Left lobe of liver (tissue), 2 donors: ENCODE data around the gene STAG1. TPM values are rescaled to one million over a fixed set of nuclear protein-coding genes. Genes with fewer than 3 reads are reported as not detected.
A peak's percentile ranks its signal among the peaks of the same experiment; 100 is the strongest.
"Not testable (repeated sequence)": the region's sequence is repeated elsewhere in the genome, so short reads cannot be mapped to it uniquely, and the experiment has no call there.

Source experiments
- ATAC-seq: fragments of 200-7000 bp; cut with Tn5 transposase; one replicate; pipeline ENCODE4 v1.9.1; 2020; ENCODE audit warnings: mild to moderate bottlenecking, moderate library complexity
- DNase-seq: peaks from one replicate; pipeline ENCODE4 v3.0.0-alpha.2; 2020; ENCODE audit warnings: low spot score
- total RNA-seq: library from RNA; stranded (reverse); gene quantifications from one replicate; pipeline ENCODE4 v1.2.1, GENCODE V29; 2021
- donor health status: DM: no; HTN: no; CAD: no; lungs with moderate emphysema.
- donor health status: DM: no; HTN: yes; CAD: no.

The STAG1 gene
- 11.0 TPM for total RNA-seq

DNA sequence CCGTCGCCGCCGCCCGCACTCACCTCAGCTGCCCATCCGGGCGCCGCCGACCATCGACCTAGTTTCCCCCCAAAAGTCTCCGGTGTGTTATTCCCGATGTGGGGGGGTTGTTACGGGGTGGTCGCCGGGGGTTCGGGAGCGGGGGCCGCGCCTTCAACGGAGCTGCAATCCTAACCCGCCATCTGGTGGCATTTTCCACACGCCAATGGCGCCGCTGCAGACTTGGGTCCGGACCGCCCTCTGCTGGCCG lies at the start of gene STAG1:
Gene STAG1, minus strand, starts transcription at position 207 of the 250 bp plus-strand sequence. CDS start 121,480 bp downstream, outside the sequence.
- ATAC-seq: no peak
- no peak for DNase-seq

DNA sequence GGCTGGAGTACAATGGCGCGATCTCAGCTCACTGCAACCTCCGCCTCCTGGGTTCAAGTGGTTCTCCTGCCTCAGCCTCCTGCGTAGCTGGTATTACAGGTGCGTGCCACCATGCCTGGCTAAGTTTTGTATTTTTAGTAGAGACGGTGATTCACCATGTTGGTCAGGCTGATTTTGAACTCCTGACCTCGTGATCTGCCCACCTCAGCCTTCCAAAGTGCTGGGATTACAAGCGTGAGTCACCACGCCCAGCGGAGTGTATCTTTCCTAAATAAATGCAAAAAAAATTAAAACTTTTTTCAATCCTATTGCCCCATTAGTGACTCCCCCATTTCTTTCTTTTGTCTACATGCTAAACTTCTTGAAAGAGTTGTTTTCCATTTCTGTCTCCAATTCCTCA lies 49.0 kb upstream of the STAG1 start:
- DNase-seq, ATAC-seq: not testable (repeated sequence)

GRCh38 chr3:136792556-136793330 lies 40.6 kb upstream of the STAG1 start:
- DNase-seq: no peak
- no peak for ATAC-seq

GRCh38 chr3:136790786-136791185 lies 38.6 kb upstream of the STAG1 start:
- no peak for ATAC-seq

GRCh38 chr3:136789976-136790375 lies 37.8 kb upstream of the STAG1 start:
- DNase-seq (no peak), ATAC-seq (no peak)

More at GRCh38 chr3:136790786-136791185, 38.6 kb upstream of the STAG1 start:
- no peak for DNase-seq

DNA sequence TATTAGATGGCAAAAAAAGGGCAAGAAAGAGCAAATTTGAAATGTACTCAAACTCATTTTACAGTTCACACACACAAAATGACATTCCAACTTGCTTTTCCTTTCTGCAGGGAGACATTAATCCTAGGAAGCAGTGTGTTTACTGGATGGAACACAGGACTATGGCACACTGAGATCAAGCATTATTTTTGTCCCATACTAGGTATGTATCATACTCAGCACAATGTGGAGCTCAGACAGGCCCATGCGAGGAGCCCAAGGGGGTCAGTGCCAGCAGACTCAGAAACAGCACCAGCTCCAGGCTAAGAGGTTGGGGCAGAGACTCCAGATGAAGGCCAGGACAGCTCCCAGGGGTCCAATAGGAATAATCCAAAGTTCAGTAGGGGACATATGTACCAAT lies 36.0 kb upstream of the STAG1 start:
- DNase-seq: no peak
- ATAC-seq: no peak

DNA sequence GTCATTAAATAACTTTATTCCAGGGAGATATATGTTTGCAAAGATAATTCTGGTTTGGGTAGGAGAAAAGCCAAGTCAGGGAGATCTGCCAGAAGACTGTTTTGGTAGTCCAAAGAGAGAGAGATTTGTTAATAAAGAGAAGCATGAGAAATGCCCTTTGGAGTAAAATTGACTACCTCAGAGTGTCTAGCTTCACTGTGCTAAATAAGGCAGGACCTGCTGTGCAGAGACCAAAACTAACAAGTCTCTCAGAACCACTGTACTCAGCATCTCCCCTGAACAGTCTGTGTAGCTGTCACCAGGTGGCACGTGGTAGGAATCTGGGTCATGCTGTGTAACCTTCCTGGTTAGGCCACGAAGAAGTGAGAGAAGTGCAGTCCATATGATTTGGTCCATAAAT lies 35.2 kb upstream of the STAG1 start:
- DNase-seq: peak; percentile 60
- ATAC-seq: peak; percentile 94

DNA sequence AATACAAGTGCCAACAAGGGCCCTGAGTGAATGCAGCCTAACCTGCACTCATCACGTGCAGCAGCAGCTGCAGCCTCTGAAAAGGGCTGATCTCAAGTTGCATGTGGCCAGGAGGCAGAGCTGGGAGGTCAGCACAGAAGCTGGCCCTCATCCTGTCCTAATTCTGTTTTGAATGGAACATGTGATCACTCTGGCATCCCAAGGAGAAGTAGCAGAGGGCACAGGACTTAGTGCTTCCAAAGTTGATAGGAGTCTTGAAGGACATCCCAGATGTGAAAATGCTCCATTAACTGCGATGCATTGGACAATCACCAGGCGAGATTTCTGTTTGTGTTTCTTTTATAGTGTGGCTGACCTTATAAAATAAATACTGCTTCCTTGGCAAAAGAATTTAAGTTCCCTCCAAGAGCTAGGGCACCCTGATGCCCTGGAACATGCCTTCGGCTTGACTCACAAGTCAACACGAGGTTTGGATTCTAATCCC lies 31.6 kb upstream of the STAG1 start:
- no peak for ATAC-seq
- no peak for DNase-seq

GRCh38 chr3:136780741-136781140 lies 28.6 kb upstream of the STAG1 start:
- DNase-seq: no peak

GRCh38 chr3:136778865-136779264 lies 26.7 kb upstream of the STAG1 start:
- ATAC-seq (no peak), DNase-seq (no peak)

More at GRCh38 chr3:136780741-136781140, 28.6 kb upstream of the STAG1 start:
- ATAC-seq: no peak

- ATAC-seq: no peak
- DNase-seq: no peak
Measured at GRCh38 chr3:136772709-136773108, 20.5 kb upstream of the STAG1 start.

- DNase-seq: not testable (repeated sequence)
- ATAC-seq: peak; percentile 76
Measured at GRCh38 chr3:136758160-136759102, 6.3 kb upstream of the STAG1 start.

DNA sequence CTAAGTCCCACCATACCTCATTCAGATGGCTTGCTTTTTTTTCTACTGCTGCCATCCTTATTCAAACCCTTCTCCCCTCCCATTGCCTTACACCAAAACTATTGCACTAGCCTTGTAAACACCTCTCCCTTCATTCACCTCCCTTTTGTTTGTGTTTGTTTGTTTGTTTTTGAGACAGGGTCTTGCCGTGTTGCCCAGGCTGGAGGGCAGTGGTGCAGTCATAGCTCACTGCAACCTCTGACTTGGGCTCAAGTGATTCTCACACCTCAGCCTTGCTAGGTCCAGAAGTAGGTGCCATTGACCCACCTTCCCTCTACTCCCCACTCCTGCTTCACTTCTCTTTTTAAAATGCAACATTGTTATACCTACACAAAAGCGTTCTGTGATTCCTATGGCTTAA lies 3.0 kb upstream of the STAG1 start:
- DNase-seq (no peak), ATAC-seq (no peak)

DNA sequence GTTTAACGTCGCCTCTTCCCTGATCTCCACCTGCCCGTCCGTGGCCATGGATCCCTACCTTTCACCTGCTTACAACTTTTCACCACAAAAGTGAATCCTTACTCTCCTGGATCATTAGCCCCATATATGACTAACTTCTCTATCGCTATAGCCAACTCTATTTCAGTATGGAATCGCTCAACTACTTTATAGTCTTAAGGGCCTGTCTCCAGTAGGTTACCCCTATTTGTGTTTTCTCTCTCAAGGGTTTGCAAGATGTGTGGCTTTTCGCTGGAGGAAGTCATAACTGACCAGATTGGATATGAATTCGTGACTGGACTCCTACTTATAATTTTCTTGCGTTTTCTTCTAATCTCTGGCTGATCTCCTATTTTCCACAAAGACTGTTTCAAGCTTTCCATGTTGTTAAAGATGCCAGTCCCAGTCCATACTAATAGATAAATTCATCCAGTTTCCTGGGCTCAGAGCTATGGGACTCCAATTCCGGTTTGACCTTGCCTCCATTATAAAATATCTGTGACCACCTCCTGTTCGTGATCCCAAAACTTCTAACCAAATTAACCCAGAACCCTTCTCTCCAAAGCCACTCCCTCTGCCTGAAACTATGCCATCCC lies 1.3 kb upstream of the STAG1 start:
- DNase-seq (no peak), ATAC-seq (no peak)

GRCh38 chr3:136752422-136753325 lies 496 bp upstream of the STAG1 start:
- ATAC-seq (peak; percentile 87), DNase-seq (peak; percentile 100)

- DNase-seq (peak; percentile 87), ATAC-seq (peak; percentile 63)
Measured at GRCh38 chr3:136751316-136752171, 634 bp downstream of the STAG1 start.

GRCh38 chr3:136750897-136751315 lies 1.3 kb downstream of the STAG1 start:
- no peak for DNase-seq
- no peak for ATAC-seq

GRCh38 chr3:136750209-136750896 lies 1.8 kb downstream of the STAG1 start:
- DNase-seq (no peak), ATAC-seq (no peak)

DNA sequence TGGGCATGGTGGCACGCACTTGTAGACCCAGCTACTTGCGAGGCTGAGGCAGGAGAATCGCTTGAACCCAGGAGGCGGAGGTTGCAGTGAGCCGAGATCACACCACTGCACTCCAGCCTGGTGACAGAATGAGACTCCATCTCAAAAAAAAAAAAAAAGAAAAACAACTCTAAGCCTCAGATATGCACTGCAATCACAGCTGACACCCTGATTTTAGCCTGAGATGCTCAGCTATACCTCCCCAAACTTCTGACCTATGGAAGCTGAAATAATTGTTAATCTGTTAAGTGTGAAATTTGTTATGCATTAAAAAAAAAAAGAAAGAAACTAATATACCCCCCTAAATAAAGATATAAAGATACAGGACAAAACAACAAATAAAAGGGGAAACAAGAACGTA lies 2.6 kb downstream of the STAG1 start:
- not testable (repeated sequence) for DNase-seq, ATAC-seq
